ENCODE results near the gene BAD.

Gene BAD

DNA sequence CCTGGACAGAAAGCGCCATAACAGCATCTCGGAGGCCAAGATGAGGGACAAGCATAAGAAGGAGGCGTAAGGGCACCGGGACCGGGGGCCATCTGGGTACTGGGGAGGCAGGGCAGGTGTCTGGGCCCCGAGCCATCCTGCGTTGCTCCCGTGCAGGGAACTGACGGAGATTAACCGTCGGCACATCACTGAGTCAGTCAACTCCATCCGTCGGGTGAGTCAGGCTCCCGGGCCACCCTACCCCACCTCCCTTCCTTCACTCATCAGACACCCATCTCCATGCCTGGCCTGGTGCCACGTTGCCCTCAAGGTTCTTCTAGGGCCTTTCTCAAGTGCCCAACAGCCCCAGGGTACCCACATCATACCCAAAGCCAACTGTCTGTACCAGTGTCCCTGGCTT is 18.1 kb downstream of the BAD start:
- no peaks in the 10 kb centered on the region for H3K27me3 Mint-ChIP-seq (ENCODE audit: low read depth)
- H3K36me3 Mint-ChIP-seq (ENCODE audit: low read depth): peaks cover 13% of the 10 kb centered on the region
- no peak overlapping the region for H3K4me3 Mint-ChIP-seq
- DNase-seq (ENCODE audit: low spot score): no peak
- no peaks in the 10 kb centered on the region for H3K9me3 Mint-ChIP-seq
- H3K4me1 Mint-ChIP-seq (ENCODE audit: low read depth): peaks cover 18% of the 10 kb centered on the region
- H3K27ac Mint-ChIP-seq: no peak overlapping the region

DNA sequence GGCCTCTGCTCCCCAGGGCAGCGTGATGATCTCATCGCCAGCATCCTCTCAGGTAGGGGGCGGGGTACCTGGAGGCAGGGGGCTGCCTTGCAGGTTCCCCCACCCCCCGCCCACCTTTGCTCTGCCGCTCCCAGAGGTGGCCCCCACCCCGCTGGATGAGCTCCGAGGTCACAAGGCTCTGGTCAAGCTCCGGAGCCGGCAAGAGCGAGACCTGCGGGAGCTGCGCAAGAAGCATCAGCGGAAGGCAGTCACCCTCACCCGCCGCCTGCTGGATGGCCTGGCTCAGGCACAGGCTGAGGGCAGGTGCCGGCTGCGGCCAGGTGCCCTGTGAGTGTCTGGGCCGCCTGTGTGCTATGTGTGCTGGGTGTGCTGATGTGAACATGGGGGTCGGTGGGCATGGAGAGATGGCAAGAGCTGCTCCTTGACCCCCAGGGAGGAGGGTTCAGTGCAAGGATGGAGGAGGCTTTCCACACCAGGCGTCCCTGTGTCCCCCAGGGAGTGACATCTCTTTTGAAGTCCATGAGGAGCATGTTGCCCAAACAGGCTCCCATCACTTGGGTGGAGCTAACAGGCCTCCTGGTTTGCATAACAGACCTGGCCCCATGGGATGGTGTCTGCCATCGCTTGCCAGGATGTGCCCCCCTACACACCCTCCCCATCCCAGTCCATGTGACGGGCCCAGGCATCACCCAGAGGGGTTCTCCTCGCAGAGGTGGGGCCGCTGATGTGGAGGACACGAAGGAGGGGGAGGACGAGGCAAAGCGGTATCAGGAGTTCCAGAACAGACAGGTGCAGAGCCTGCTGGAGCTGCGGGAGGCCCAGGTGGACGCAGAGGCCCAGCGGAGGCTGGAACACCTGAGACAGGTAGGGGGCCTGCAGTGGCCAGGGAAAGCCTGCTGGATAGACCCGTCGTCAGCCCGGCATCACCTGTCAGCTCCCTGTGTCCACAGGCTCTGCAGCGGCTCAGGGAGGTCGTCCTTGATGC is 19.0 kb downstream of the BAD start:
- no peak for DNase-seq (ENCODE audit: low spot score)
- peaks cover 18% of the 10 kb centered on the region for H3K4me1 Mint-ChIP-seq (ENCODE audit: low read depth)
- H3K36me3 Mint-ChIP-seq (ENCODE audit: low read depth): peaks cover 13% of the 10 kb centered on the region
- no peak overlapping the region for H3K4me3 Mint-ChIP-seq
- H3K9me3 Mint-ChIP-seq: no peaks in the 10 kb centered on the region
- H3K27ac Mint-ChIP-seq: no peak overlapping the region
- no peaks in the 10 kb centered on the region for H3K27me3 Mint-ChIP-seq (ENCODE audit: low read depth)

DNA sequence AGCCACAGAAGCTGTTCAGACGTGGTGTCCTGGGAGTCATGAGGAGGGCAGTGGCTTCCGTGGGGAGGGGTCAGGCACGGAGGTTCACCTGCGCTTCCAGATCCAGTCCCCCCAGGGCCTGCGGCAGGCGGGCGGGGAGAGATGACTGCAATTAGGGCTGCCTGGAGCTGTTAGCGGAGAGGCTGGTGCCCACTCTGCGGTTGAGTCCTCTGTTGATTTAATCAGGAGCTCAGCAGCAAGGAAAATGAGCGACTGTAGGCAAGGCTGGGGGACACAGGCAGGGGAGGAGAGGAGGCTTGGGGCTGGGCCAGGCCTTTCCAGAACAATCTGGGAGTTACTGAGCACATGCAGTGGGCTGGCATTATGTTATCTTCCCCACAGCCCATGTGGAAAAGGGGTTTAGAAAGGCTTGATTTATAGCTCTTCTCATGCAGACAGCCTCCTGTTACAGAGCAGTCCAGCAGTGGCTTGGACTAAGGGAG is 20.1 kb downstream of the BAD start:
- H3K36me3 Mint-ChIP-seq (ENCODE audit: low read depth): peaks cover 18% of the 10 kb centered on the region
- DNase-seq (ENCODE audit: low spot score): no peak
- no peaks in the 10 kb centered on the region for H3K27me3 Mint-ChIP-seq (ENCODE audit: low read depth)
- no peaks in the 10 kb centered on the region for H3K9me3 Mint-ChIP-seq
- peaks cover 14% of the 10 kb centered on the region for H3K4me1 Mint-ChIP-seq (ENCODE audit: low read depth)
- no peak overlapping the region for H3K4me3 Mint-ChIP-seq
- no peak overlapping the region for H3K27ac Mint-ChIP-seq

DNA sequence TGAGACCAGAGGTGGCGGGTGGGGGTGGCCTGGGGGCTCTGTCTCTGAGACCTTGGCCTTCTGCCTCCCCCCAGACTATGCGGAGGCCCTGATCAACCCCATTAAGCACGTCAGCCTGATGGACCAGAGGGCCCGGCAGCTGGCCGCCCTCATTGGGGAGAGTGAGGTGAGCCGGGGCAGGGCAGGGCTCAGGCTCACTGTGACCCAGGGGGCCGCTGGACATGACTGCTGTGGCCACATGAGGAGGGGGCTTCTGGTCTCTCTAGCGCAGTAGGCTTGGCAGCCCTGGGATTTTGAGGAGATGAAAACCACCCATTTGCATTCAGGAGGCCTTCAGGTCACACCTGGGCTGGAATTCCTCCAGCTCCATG is 20.5 kb downstream of the BAD start:
- H3K9me3 Mint-ChIP-seq: no peaks in the 10 kb centered on the region

DNA sequence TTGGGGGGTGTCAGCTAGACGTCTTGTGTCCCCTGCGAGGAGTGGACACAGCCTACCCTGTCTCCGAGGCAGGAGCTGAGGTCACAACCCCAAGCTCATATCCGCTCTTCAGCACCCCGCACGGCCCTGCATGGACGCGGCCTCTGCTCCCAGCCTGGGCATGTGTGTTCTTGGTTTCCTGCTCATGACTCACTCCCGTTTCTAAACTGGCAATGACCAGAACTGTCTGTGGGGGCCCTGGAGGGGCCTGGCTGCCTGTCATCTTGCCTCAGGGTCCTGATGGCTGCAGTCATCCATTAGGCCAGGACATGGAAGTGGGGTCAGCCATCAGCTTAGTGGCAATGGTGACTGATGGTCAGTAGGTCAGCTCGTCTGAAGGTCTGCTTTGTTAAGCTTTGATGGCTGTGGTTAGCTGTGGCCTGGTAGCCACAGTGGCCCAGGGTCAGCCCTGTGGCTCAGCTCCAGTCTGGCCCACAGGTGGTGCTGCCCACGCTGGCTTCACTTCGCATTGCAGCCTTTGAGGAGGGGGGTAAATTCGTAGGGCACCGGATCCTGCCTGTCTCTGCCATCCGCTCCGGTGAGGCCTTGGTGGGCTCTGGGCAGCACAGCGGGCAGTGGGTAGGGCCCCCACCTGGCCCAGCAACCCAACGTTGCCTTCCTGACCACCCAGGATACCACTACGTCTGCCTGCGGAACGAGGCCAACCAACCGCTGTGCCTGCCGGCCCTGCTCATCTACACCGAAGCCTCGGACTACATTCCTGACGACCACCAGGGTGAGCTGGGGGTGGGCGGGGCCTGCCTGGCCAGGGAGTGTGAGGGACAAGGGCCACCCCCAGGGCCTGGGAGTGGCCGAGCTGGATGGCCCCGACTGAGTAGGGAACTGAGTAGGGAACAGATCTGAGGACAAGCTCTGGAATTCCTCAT is 21.2 kb downstream of the BAD start:
- Mint-ChIP-seq H3K27me3 (ENCODE audit: low read depth) (no peaks in the 10 kb centered on the region), H3K4me3 (no peak overlapping the region), H3K27ac (no peak overlapping the region), H3K4me1 (ENCODE audit: low read depth) (peaks cover 9% of the 10 kb centered on the region), H3K9me3 (no peaks in the 10 kb centered on the region), H3K36me3 (ENCODE audit: low read depth) (peaks cover 21% of the 10 kb centered on the region)
- no peak for DNase-seq (ENCODE audit: low spot score)

More for the DNA sequence above, 20.5 kb downstream of the BAD start:
- Mint-ChIP-seq H3K4me1 (ENCODE audit: low read depth) (peaks cover 13% of the 10 kb centered on the region), H3K36me3 (ENCODE audit: low read depth) (peaks cover 19% of the 10 kb centered on the region), H3K27me3 (ENCODE audit: low read depth) (no peaks in the 10 kb centered on the region), H3K27ac (no peak overlapping the region), H3K4me3 (no peak overlapping the region)
- no peak for DNase-seq (ENCODE audit: low spot score)

DNA sequence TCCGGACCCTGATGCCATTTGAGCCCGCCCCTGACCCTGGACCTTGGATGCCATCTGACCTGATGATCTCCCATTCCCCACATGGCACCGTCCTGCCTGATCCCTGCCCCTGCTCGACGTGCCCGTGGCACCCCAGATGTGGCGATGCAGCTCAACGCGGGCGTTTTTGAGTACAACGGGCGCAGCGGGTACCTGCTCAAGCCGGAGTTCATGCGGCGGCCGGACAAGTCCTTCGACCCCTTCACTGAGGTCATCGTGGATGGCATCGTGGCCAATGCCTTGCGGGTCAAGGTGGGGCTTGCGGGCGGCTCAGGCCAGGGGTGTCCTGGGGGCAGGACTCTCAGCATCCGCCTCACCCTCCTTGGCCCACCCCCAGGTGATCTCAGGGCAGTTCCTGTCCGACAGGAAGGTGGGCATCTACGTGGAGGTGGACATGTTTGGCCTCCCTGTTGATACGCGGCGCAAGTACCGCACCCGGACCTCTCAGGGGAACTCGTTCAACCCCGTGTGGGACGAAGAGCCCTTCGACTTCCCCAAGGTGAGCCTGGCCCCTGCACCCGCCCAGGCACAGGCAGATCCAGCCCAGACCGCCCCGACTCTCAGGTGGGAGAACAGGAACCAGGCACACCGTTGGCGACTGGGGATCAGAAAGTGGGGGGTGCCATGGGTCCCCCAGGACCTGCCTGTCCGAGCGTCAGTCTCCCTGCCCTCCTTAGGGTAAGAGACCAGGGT is 22.0 kb downstream of the BAD start:
- Mint-ChIP-seq H3K36me3 (ENCODE audit: low read depth) (peaks cover 21% of the 10 kb centered on the region), H3K27ac (no peak overlapping the region), H3K4me3 (no peak overlapping the region), H3K27me3 (ENCODE audit: low read depth) (no peaks in the 10 kb centered on the region), H3K4me1 (ENCODE audit: low read depth) (peaks cover 2% of the 10 kb centered on the region), H3K9me3 (no peaks in the 10 kb centered on the region)
- DNase-seq (ENCODE audit: low spot score): no peak

DNA sequence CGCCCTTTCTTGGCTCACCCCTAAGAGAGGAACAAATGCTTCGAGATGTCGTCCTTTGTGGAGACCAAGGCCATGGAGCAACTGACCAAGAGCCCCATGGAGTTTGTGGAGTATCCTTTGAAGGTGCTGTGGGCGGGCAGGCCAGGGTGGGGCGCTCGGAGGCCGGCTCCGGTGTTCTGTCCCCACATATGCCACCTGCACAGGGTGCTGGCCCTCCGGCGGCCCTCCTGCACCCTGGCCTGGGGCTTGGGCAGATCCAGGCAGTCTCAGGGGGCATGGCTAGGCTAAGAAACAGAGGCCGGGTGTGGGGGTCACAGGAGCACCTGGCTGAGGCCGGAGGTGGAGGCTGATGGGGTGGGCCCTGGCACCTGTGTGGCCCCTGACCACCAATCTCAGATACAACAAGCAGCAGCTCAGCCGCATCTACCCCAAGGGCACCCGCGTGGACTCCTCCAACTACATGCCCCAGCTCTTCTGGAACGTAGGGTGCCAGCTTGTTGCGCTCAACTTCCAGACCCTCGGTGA is 22.8 kb downstream of the BAD start:
- no peak overlapping the region for H3K27ac Mint-ChIP-seq
- peaks cover 21% of the 10 kb centered on the region for H3K36me3 Mint-ChIP-seq (ENCODE audit: low read depth)
- peaks cover 2% of the 10 kb centered on the region for H3K4me1 Mint-ChIP-seq (ENCODE audit: low read depth)
- no peaks in the 10 kb centered on the region for H3K9me3 Mint-ChIP-seq
- no peaks in the 10 kb centered on the region for H3K27me3 Mint-ChIP-seq (ENCODE audit: low read depth)
- DNase-seq (ENCODE audit: low spot score): no peak
- H3K4me3 Mint-ChIP-seq: no peak overlapping the region

DNA sequence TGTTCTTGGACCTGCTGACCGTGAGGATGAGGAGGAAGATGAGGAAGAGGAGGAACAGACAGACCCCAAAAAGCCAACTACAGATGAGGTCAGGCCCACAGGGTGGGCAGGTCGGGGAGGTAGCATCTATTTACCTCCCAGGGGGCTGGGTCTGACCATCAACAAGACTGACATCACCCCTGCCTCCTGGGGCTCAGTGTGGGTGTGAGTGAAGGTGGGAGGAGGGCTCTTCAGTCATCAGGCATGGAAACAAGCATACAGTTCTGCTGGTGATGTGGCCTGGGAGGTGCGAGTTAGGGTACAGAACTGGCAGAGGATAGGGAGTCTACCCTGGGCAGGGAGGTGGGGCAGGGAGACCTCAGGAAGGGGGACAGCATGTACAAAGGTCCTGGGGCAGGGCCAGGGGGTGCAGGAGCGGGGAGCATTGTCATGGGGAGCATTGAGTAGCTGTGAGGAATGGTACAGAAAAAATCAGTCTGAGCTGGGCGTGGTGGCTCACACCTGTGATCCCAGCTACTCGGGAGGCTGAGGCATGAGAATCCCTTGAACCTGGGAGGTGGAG is 24.2 kb downstream of the BAD start:
- Mint-ChIP-seq H3K36me3 (ENCODE audit: low read depth) (peaks cover 19% of the 10 kb centered on the region), H3K9me3 (no peaks in the 10 kb centered on the region), H3K27me3 (ENCODE audit: low read depth) (no peaks in the 10 kb centered on the region), H3K27ac (no peak overlapping the region), H3K4me1 (ENCODE audit: low read depth) (peaks cover 2% of the 10 kb centered on the region), H3K4me3 (no peak overlapping the region)
- no peak for DNase-seq (ENCODE audit: low spot score)

DNA sequence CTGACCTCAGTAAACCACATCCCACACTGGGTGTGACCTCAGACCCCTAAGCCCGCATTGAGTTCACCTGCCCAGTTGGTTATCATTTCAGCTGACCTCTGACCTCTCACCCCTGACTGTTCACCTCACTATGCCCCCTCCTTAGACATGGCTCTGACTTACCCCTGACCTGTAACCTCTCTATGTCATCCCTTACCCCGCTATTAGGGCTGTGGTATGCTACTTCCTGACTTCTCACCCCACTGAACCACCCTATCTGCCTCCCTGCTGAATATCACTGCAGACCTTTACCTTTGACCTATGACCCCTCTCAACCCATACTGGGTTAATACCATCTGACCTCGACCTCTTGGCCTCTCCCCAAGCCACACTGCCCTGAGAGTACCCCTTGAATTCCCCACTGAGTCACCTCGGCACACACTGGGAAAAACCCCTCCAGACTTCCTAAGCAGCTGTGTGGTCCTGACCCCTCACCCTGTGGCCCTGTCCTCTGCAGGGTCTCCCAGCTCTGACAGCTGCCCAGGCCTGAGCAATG is 24.9 kb downstream of the BAD start:
- no peak for DNase-seq (ENCODE audit: low spot score)
- Mint-ChIP-seq H3K9me3 (no peaks in the 10 kb centered on the region), H3K36me3 (ENCODE audit: low read depth) (peaks cover 19% of the 10 kb centered on the region), H3K4me1 (ENCODE audit: low read depth) (peaks cover 2% of the 10 kb centered on the region), H3K27ac (no peak overlapping the region), H3K4me3 (no peak overlapping the region), H3K27me3 (ENCODE audit: low read depth) (no peaks in the 10 kb centered on the region)

DNA sequence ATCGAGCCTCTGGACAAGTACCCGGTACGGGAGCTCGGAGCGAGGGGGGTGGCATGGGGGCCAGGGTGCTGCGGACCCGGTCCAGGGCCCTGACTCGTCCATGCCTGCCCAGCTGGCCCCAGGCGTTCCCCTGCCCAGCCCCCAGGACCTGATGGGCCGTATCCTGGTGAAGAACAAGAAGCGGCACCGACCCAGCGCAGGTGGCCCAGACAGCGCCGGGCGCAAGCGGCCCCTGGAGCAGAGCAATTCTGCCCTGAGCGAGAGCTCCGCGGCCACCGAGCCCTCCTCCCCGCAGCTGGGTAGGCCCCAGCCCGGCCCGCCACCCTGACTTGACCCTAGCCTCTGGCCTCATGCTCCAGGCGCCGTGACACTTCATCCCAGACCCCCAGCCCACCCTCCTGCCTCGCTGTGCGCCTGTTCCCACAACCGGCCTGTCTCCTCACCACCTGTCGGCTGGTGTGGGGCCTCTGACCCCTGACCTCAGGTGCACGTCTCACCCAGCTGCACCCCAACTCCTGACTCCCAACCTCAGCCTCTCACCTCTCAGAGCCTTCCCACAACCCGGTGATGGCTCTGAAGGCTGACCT is 25.4 kb downstream of the BAD start:
- Mint-ChIP-seq H3K9me3 (no peaks in the 10 kb centered on the region), H3K36me3 (ENCODE audit: low read depth) (peaks cover 19% of the 10 kb centered on the region), H3K4me3 (no peak overlapping the region), H3K27me3 (ENCODE audit: low read depth) (no peaks in the 10 kb centered on the region), H3K27ac (no peak overlapping the region), H3K4me1 (ENCODE audit: low read depth) (peaks cover 2% of the 10 kb centered on the region)
- DNase-seq (ENCODE audit: low spot score): no peak

DNA sequence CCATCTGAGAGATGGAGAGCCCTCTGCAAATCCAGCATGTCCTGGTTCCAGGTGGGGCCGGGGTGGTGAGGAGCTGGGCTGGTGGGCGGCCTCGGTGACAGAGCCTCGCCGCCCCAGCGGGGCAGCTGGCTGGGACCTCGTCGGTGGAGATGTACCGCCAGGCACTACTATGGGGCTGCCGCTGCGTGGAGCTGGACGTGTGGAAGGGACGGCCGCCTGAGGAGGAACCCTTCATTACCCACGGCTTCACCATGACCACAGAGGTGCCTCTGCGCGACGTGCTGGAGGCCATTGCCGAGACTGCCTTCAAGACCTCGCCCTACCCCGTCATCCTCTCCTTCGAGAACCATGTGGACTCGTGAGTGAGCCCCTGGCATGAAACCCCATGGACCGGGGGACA is 26.1 kb downstream of the BAD start:
- Mint-ChIP-seq H3K4me1 (ENCODE audit: low read depth) (peaks cover 3% of the 10 kb centered on the region), H3K27ac (no peak overlapping the region), H3K9me3 (no peaks in the 10 kb centered on the region), H3K36me3 (ENCODE audit: low read depth) (peaks cover 19% of the 10 kb centered on the region), H3K4me3 (no peak overlapping the region), H3K27me3 (ENCODE audit: low read depth) (no peaks in the 10 kb centered on the region)
- DNase-seq (ENCODE audit: low spot score): no peak

DNA sequence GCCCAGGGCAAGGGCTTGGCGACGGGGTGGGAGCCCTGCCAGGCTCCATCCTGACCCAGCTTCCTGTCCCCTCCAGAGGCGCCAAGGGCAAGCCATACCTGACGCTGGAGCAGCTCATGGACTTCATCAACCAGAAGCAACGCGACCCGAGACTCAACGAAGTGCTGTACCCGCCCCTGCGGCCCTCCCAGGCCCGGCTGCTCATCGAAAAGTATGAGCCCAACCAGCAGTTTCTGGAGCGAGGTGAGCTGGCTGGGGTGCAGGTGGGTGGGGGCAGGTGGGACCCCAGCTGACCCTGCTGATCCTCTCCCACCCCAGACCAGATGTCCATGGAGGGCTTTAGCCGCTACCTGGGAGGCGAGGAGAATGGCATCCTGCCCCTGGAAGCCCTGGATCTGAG is 28.2 kb downstream of the BAD start:
- no peak for DNase-seq (ENCODE audit: low spot score)
- Mint-ChIP-seq H3K9me3 (no peaks in the 10 kb centered on the region), H3K27ac (no peak overlapping the region), H3K4me3 (no peak overlapping the region), H3K4me1 (ENCODE audit: low read depth) (peaks cover 11% of the 10 kb centered on the region), H3K36me3 (ENCODE audit: low read depth) (peaks cover 14% of the 10 kb centered on the region), H3K27me3 (ENCODE audit: low read depth) (no peaks in the 10 kb centered on the region)
